Effector memory CD4-positive, alpha-beta T cell (primary cell): Measurements from ENCODE around the gene HBEGF.
A peak's percentile ranks its signal among the peaks of the same experiment; 100 is the strongest.
"Not testable (repeated sequence)": the region's sequence is repeated elsewhere in the genome, so short reads cannot be mapped to it uniquely, and the experiment has no call there.

ENCODE experiments used
- DNase-seq, 3 donors: peaks; one replicate each; pipeline ENCODE4 v3.0.0-alpha.2; 2020
- H3K27ac ChIP-seq: 2 replicates; pipeline ENCODE4 v1.7.0; 2013; ENCODE audit warnings: mild to moderate bottlenecking, low read length, moderate library complexity; ENCODE audit not compliant: insufficient read depth, poor library complexity, severe bottlenecking
- H3K27me3 ChIP-seq: replicated peaks from 2 replicates; pipeline ENCODE4 v1.7.0; 2013; ENCODE audit warnings: mild to moderate bottlenecking, low read length; ENCODE audit not compliant: insufficient read depth, control insufficient read depth, poor library complexity, severe bottlenecking
- H3K36me3 ChIP-seq: 2 replicates; pipeline ENCODE4 v1.7.0; 2013; ENCODE audit warnings: mild to moderate bottlenecking, low read length, moderate library complexity; ENCODE audit not compliant: control insufficient read depth, insufficient read depth
- H3K4me1 ChIP-seq: 2 replicates; pipeline ENCODE4 v1.7.0; 2013; ENCODE audit warnings: low read length, mild to moderate bottlenecking; ENCODE audit not compliant: control insufficient read depth, insufficient read depth, poor library complexity, severe bottlenecking
- H3K4me3 ChIP-seq: 2 replicates; pipeline ENCODE4 v1.7.0; 2013; ENCODE audit warnings: low read length, low read depth, mild to moderate bottlenecking; ENCODE audit not compliant: insufficient read depth, poor library complexity, severe bottlenecking
- H3K9me3 ChIP-seq: 2 replicates; pipeline ENCODE4 v1.7.0; 2013; ENCODE audit warnings: mild to moderate bottlenecking, low read length, moderate library complexity; ENCODE audit not compliant: control insufficient read depth

HBEGF gene

GRCh38 chr5:140348104-140348503, 1.7 kb upstream of the HBEGF start:
- H3K9me3 ChIP-seq = no peaks in the 10 kb centered on the region
- H3K4me3 ChIP-seq = no peak overlapping the region
- H3K36me3 ChIP-seq = no peaks in the 10 kb centered on the region
- DNase-seq = no peak
- no peak overlapping the region for H3K27ac ChIP-seq
- no peaks in the 10 kb centered on the region for H3K27me3 ChIP-seq
- peaks cover 13% of the 10 kb centered on the region for H3K4me1 ChIP-seq

GRCh38 chr5:140347360-140347759, 957 bp upstream of the HBEGF start:
- H3K27me3 ChIP-seq = no peaks in the 10 kb centered on the region
- H3K9me3 ChIP-seq = no peaks in the 10 kb centered on the region
- no peak overlapping the region for H3K27ac ChIP-seq
- no peak for DNase-seq
- H3K36me3 ChIP-seq = no peaks in the 10 kb centered on the region
- peaks cover 20% of the 10 kb centered on the region for H3K4me1 ChIP-seq
- peak overlapping the region; percentile 60 for H3K4me3 ChIP-seq

- Histone ChIP-seq H3K9me3 (no peaks in the 10 kb centered on the region), H3K4me1 (peaks cover 27% of the 10 kb centered on the region), H3K27ac (no peak overlapping the region), H3K27me3 (no peaks in the 10 kb centered on the region), H3K4me3 (peak overlapping the region; percentile 60), H3K36me3 (no peaks in the 10 kb centered on the region)
- DNase-seq = no peak
These were observed 470 bp downstream of the HBEGF start for GRCh38 chr5:140345919-140346347.

DNA sequence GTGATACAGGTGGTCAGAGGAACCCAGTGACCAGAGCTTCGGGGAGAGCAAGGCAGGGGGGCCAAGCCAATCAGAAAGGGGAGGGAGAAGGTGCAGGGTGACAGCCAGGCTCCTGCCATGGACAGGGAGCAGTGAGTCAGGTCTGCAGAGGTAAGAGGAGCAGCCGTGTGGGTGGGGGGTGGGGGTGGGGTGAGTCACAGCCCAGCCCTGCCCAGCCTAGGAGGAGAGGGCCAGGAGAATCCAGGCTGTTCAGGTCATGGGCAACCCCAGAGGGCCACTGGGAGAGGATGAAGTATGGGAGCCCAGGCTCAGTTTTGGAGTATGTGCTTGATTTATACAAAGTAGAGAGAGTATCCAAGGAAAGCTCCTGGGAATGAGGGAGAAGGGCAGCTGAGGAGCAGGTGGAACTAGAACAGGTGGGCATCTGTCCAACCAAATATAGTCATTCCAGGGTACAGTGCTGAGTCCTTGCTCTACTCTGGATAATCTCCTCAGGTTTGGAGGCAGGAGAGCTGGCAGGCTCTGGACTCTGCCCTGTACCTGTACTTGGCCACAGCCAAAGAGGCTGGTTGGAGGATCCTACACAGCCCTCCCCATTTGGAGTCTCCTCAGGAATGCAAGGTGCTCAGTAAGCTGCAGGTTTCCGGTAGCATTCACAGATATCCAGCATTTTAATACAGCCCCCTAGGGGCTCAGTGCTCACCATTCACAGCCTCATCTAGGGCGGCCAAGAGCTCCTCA, 1.6 kb downstream of the HBEGF start:
- no peak overlapping the region for H3K27ac ChIP-seq
- H3K9me3 ChIP-seq = no peaks in the 10 kb centered on the region
- no peaks in the 10 kb centered on the region for H3K36me3 ChIP-seq
- H3K4me1 ChIP-seq = peaks cover 27% of the 10 kb centered on the region
- no peaks in the 10 kb centered on the region for H3K27me3 ChIP-seq
- DNase-seq = no peak
- no peak overlapping the region for H3K4me3 ChIP-seq

- not testable (repeated sequence) for H3K4me3 ChIP-seq, H3K27ac ChIP-seq, H3K36me3 ChIP-seq, H3K9me3 ChIP-seq, DNase-seq, H3K27me3 ChIP-seq
- H3K4me1 ChIP-seq = peaks cover 27% of the 10 kb centered on the region
These were observed 2.6 kb downstream of the HBEGF start for GRCh38 chr5:140343849-140344248.

DNA sequence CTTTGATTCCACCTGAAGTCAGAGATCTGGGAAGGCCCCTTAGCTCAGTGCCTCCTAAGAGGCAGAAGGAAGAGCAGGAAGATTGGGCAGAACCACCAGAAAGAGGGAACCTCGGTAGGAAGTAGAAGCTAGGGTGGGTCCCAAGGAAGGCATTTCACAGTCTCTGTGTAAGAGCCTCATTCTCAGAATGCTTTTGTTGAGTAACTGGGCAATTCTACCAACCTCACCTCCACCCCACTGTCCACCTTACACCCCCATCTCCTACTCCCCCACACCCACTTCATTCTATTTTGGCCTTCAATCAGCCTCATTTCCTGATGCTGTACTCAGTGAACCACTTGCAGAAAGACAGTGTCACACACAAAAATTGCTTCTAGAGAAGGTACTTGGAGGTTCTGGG, 3.5 kb downstream of the HBEGF start:
- Histone ChIP-seq H3K27me3 (no peaks in the 10 kb centered on the region), H3K27ac (no peak overlapping the region), H3K9me3 (no peaks in the 10 kb centered on the region), H3K36me3 (no peaks in the 10 kb centered on the region), H3K4me3 (no peak overlapping the region), H3K4me1 (peaks cover 27% of the 10 kb centered on the region)
- no peak for DNase-seq

DNA sequence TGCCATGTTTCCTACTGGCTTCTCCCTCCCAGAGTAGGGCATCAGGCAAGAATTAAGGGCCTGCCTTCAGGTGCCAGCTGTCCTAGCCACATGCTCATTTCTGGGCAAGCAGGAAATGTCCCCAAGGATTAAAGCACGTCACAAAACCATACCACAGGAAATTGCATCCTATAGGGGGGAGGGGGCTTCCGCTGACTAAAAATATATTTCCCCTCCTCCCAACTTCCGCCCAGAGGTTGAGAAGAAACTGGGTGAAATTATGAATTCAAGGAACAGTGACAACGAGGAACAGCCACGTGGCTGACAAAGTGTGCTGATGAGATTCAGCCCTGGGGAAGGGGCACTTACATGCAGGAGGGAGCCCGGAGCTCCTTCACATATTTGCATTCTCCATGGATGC, 4.1 kb downstream of the HBEGF start:
- Histone ChIP-seq H3K4me3 (no peak overlapping the region), H3K4me1 (peaks cover 27% of the 10 kb centered on the region), H3K36me3 (no peaks in the 10 kb centered on the region), H3K27ac (no peak overlapping the region), H3K9me3 (no peaks in the 10 kb centered on the region), H3K27me3 (no peaks in the 10 kb centered on the region)
- DNase-seq = no peak

DNA sequence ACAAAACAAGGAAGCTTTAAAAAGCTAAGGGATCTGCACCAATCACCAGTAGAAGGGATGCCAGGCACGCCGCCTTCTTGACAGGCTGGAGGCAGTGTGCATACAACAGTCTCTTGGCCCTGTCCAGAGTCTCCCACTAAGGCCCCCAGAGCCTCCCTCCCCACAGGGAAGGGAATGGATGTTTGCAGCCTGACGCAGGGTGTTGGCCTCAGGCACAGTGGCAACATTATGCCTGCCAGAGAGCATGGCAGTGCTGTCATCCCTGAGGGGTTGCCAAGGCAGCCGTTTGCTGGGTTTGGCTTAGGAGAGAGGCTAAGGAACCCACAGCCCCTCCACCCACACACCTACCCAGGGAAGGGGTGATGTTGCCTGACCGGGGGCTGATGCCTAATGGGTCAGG, 4.8 kb downstream of the HBEGF start:
- H3K4me3 ChIP-seq = no peak overlapping the region
- H3K36me3 ChIP-seq = no peaks in the 10 kb centered on the region
- no peaks in the 10 kb centered on the region for H3K27me3 ChIP-seq
- DNase-seq = no peak
- H3K9me3 ChIP-seq = no peaks in the 10 kb centered on the region
- H3K27ac ChIP-seq = no peak overlapping the region
- peaks cover 22% of the 10 kb centered on the region for H3K4me1 ChIP-seq

DNA sequence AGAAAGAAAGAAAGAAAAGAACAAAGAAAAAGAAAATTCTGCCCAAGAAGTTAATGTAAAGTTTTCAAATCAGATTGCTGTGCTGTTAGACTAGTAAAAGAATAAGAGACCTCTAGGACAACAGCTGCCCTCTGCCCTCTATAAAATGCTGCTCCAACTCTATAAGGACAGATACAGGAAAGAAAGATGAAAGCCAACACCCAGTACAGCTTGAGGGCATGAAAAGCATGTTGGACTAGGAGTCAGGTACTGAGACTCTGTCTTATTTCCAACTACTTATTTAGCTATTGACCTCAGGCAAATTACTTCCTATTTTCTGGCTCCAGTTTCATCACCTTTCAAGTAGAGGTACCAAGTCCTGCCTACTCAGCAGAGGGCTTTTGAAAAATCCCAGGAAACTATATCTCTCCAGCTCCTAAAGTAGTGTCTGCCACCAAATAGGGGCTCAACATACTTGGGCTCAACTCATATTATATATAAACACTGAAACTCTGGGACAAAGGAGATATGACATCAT, 5.7 kb downstream of the HBEGF start:
- peaks cover 19% of the 10 kb centered on the region for H3K4me1 ChIP-seq
- H3K4me3 ChIP-seq = no peak overlapping the region
- H3K36me3 ChIP-seq = no peaks in the 10 kb centered on the region
- no peak for DNase-seq
- no peaks in the 10 kb centered on the region for H3K9me3 ChIP-seq
- no peaks in the 10 kb centered on the region for H3K27me3 ChIP-seq
- H3K27ac ChIP-seq = no peak overlapping the region

GRCh38 chr5:140339636-140340035, 6.8 kb downstream of the HBEGF start:
- Histone ChIP-seq H3K4me3 (no peak overlapping the region), H3K36me3 (no peaks in the 10 kb centered on the region), H3K27me3 (no peaks in the 10 kb centered on the region), H3K9me3 (no peaks in the 10 kb centered on the region), H3K4me1 (peaks cover 18% of the 10 kb centered on the region), H3K27ac (no peak overlapping the region)
- DNase-seq = no peak
